Panc1 (cell line): Measurements from ENCODE around the gene CEP78. TPM values are rescaled to one million over a fixed set of nuclear protein-coding genes. Genes with fewer than 3 reads are reported as not detected.

ENCODE experiments used
- ATAC-seq: fragments of 200-7000 bp; cut with Tn5 transposase; 2 replicates; pipeline ENCODE4 v1.9.1; 2020; ENCODE audit warnings: mild to moderate bottlenecking, moderate library complexity
- BruUV-seq: library from RNA; stranded (reverse); fragments of 400-500 nt; replicated peaks from 2 replicates; lab custom pipeline; 2021; lab: Mats Ljungman, UMichigan
- CTCF ChIA-PET: fragments of 300-600 bp; sonication (Branson Sonifier 250); formaldehyde crosslinking; loops from one replicate; lab custom pipeline; 2022; ENCODE audit warnings: antibody characterized with exemption; lab: Charles Lee
- POLR2A ChIA-PET: fragments of 300-600 bp; sonication (Branson Sonifier 250); formaldehyde crosslinking; loops from one replicate; lab custom pipeline; 2022; ENCODE audit warnings: antibody characterized with exemption; lab: Charles Lee
- DNase-seq: peaks from one replicate; pipeline ENCODE4 v3.0.0-alpha.2; 2010; ENCODE audit warnings: low read depth, low spot score
- H3K27ac ChIP-seq: 2 replicates; pipeline ENCODE4 v1.5.1; 2011; ENCODE audit warnings: mild to moderate bottlenecking, low read length, inconsistent platforms
- H3K27me3 ChIP-seq: fragments of 200-500 bp; sonication (Bioruptor generic); 2 replicates; pipeline ENCODE4 v1.6.0; 2014; ENCODE audit warnings: low read length, inconsistent platforms; ENCODE audit not compliant: control insufficient read depth, insufficient read depth
- H3K36me3 ChIP-seq: fragments of 200-500 bp; sonication (Bioruptor generic); 2 replicates; pipeline ENCODE4 v1.5.1; 2014; ENCODE audit warnings: inconsistent platforms, mild to moderate bottlenecking, low read length, moderate library complexity; ENCODE audit not compliant: control insufficient read depth, insufficient read depth
- H3K4me1 ChIP-seq: 2 replicates; pipeline ENCODE4 v1.5.1; 2011; ENCODE audit warnings: inconsistent platforms, mild to moderate bottlenecking, low read length, moderate library complexity; ENCODE audit not compliant: control insufficient read depth, insufficient read depth
- H3K4me3 ChIP-seq, 2 experiments: 2 replicates each; pipeline ENCODE4 v1.5.1; 2011 to 2012; ENCODE audit warnings: low read depth in 2 of 2, low read length in 2 of 2, mild to moderate bottlenecking in 2 of 2, inconsistent platforms in 1 of 2, moderate library complexity in 1 of 2
- H3K9me3 ChIP-seq: fragments of 200-500 bp; sonication (Bioruptor generic); 2 replicates; pipeline ENCODE4 v1.5.1; 2014; ENCODE audit warnings: low read depth, mild to moderate bottlenecking, inconsistent platforms, low read length, moderate library complexity; ENCODE audit not compliant: control insufficient read depth, insufficient read depth
- POLR2AphosphoS5 ChIP-seq: IDR thresholded peaks from 2 replicates; pipeline ENCODE4 v1.6.1; 2012; ENCODE audit warnings: mild to moderate bottlenecking, low read depth, low read length, moderate library complexity
- REST ChIP-seq, 2 experiments: IDR thresholded peaks; 2 replicates each; pipeline ENCODE4 v1.6.1; 2011 to 2012; ENCODE audit warnings: low read depth in 2 of 2, control low read depth in 1 of 2, low read length in 1 of 2, mild to moderate bottlenecking in 1 of 2, moderate library complexity in 1 of 2; ENCODE audit not compliant: insufficient read depth in 1 of 2
- SIN3A ChIP-seq: IDR thresholded peaks from 2 replicates; pipeline ENCODE4 v1.6.1; 2012; ENCODE audit warnings: low read depth, mild to moderate bottlenecking, low read length, moderate library complexity, borderline replicate concordance; ENCODE audit not compliant: insufficient read depth
- TCF7L2 ChIP-seq: IDR thresholded peaks from 2 replicates; pipeline ENCODE4 v1.6.1; 2011; ENCODE audit warnings: mild to moderate bottlenecking, low read depth, low read length, inconsistent platforms
- in situ Hi-C: cut with HindIII; loops from 2 replicates; pipeline ENCODE4 v1.10.0; 2016; ENCODE audit warnings: low sequenced_read_pairs, low pct_unique_long_range_greater_than_20kb
- intact Hi-C: fragments of 100-400 bp; cut with micrococcal nuclease; formaldehyde crosslinking; loops from one replicate; pipeline ENCODE4 v1.10.0; 2022; ENCODE audit not compliant: unreplicated experiment
- total RNA-seq: library from RNA; stranded (reverse); gene quantifications from one replicate; pipeline ENCODE4 v1.2.1, GENCODE V29; 2021; ENCODE audit not compliant: unreplicated experiment
- TF ChIP-seq, protein P1 (sequence below): fragments of 450-650 bp; IDR thresholded peaks from 2 replicates; pipeline ENCODE4 v1.5.1; 2017; ENCODE audit warnings: mild to moderate bottlenecking

CEP78 gene
- total RNA-seq, 1 experiment from 2014 or later = 25.2 TPM

- POLR2A ChIA-PET = no interaction called here
- intact Hi-C loops = no loop called here
Measured at GRCh38 chr9:78316166-78316892, 80.5 kb downstream of the CEP78 start.

GRCh38 chr9:78319197-78320029 lies 83.5 kb downstream of the CEP78 start:
- ATAC-seq (no peak), DNase-seq (no peak)
- Histone ChIP-seq H3K4me1 (no peaks in the 10 kb centered on the region), H3K9me3 (no peaks in the 10 kb centered on the region), H3K27me3 (no peaks in the 10 kb centered on the region), H3K4me3 (no peak overlapping the region), H3K27ac (no peak overlapping the region), H3K36me3 (peaks cover 6% of the 10 kb centered on the region)
- POLR2A ChIA-PET = no interaction called here
- CTCF ChIA-PET = no interaction called here
- intact Hi-C loops = no loop called here
- TF ChIP-seq SIN3A = no peak
- no peak for TF ChIP-seq REST (IDR thresholded peaks at IDR 0.05; ENCODE audit: insufficient read depth in 1 of 2, low read depth in 2 of 2, low read length in 1 of 2)
- TF ChIP-seq, protein P1, sequence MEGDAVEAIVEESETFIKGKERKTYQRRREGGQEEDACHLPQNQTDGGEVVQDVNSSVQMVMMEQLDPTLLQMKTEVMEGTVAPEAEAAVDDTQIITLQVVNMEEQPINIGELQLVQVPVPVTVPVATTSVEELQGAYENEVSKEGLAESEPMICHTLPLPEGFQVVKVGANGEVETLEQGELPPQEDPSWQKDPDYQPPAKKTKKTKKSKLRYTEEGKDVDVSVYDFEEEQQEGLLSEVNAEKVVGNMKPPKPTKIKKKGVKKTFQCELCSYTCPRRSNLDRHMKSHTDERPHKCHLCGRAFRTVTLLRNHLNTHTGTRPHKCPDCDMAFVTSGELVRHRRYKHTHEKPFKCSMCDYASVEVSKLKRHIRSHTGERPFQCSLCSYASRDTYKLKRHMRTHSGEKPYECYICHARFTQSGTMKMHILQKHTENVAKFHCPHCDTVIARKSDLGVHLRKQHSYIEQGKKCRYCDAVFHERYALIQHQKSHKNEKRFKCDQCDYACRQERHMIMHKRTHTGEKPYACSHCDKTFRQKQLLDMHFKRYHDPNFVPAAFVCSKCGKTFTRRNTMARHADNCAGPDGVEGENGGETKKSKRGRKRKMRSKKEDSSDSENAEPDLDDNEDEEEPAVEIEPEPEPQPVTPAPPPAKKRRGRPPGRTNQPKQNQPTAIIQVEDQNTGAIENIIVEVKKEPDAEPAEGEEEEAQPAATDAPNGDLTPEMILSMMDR = no peak
- no peak for TF ChIP-seq TCF7L2
- in situ Hi-C loops = no loop called here
- BruUV-seq = no TSS peak

More at GRCh38 chr9:78316166-78316892, 80.5 kb downstream of the CEP78 start:
- DNase-seq (no peak), ATAC-seq (no peak)
- H3K4me3 ChIP-seq = no peak overlapping the region
- no TSS peak for BruUV-seq
- no peak for TF ChIP-seq SIN3A
- TF ChIP-seq REST (IDR thresholded peaks at IDR 0.05; ENCODE audit: insufficient read depth in 1 of 2, low read depth in 2 of 2, low read length in 1 of 2) = no peak
- TF ChIP-seq POLR2AphosphoS5 = no peak
- TF ChIP-seq, protein P1 = no peak
- no peak for TF ChIP-seq TCF7L2
- in situ Hi-C loops = no loop called here
- CTCF ChIA-PET = no interaction called here
- H3K27me3 ChIP-seq = no peaks in the 10 kb centered on the region
- H3K27ac ChIP-seq = no peak overlapping the region
- H3K9me3 ChIP-seq = no peaks in the 10 kb centered on the region
- peaks cover 4% of the 10 kb centered on the region; the same call in 1 of the 2 replicates for H3K4me1 ChIP-seq
- peaks cover 4% of the 10 kb centered on the region; the same call in 1 of the 2 replicates for H3K36me3 ChIP-seq
